H9 (cell line): ENCODE data around the gene SLC19A1. TPM values are rescaled to one million over a fixed set of nuclear protein-coding genes. Genes with fewer than 3 reads are reported as not detected.

Source experiments
- DNase-seq: peaks from one replicate; pipeline ENCODE4 v3.0.0-alpha.2; 2017
- H2AFZ ChIP-seq: one replicate; pipeline ENCODE4 v1.6.1; 2013; ENCODE audit warnings: mild to moderate bottlenecking, low read length, control low read depth, moderate library complexity
- H2AK5ac ChIP-seq: 2 replicates; pipeline ENCODE4 v1.6.1; 2013; ENCODE audit warnings: low read length, control low read depth, mixed read lengths; ENCODE audit not compliant: insufficient read length
- H2BK120ac ChIP-seq: one replicate; pipeline ENCODE4 v1.6.1; 2013; ENCODE audit warnings: low read depth, mild to moderate bottlenecking, low read length, control low read depth, inconsistent platforms; ENCODE audit not compliant: poor library complexity, severe bottlenecking
- H2BK12ac ChIP-seq: 2 replicates; pipeline ENCODE4 v1.6.1; 2013; ENCODE audit warnings: low read length, control low read depth, mixed read lengths, low read depth; ENCODE audit not compliant: insufficient read length
- H2BK15ac ChIP-seq: 2 replicates; pipeline ENCODE4 v1.6.1; 2013; ENCODE audit warnings: low read depth, low read length, control low read depth
- H2BK20ac ChIP-seq: one replicate; pipeline ENCODE4 v1.6.1; 2013; ENCODE audit warnings: low read depth, mild to moderate bottlenecking, low read length, control low read depth, inconsistent platforms; ENCODE audit not compliant: poor library complexity, severe bottlenecking
- H2BK5ac ChIP-seq: 2 replicates; pipeline ENCODE4 v1.6.1; 2013; ENCODE audit warnings: low read length, control low read depth, mixed read lengths; ENCODE audit not compliant: insufficient read length
- H3K14ac ChIP-seq: 2 replicates; pipeline ENCODE4 v1.6.1; 2013; ENCODE audit warnings: low read length, control low read depth; ENCODE audit not compliant: insufficient read depth
- H3K18ac ChIP-seq: 2 replicates; pipeline ENCODE4 v1.6.1; 2013; ENCODE audit warnings: low read depth, mild to moderate bottlenecking, mixed read lengths, low read length, control low read depth; ENCODE audit not compliant: insufficient read length
- H3K23ac ChIP-seq: 2 replicates; pipeline ENCODE4 v1.6.1; 2013; ENCODE audit warnings: low read length, control low read depth, mixed read lengths, low read depth; ENCODE audit not compliant: insufficient read length
- H3K23me2 ChIP-seq: 2 replicates; pipeline ENCODE4 v1.6.1; 2013; ENCODE audit warnings: low read depth, mild to moderate bottlenecking, mixed read lengths, low read length, control low read depth; ENCODE audit not compliant: insufficient read length, poor library complexity, severe bottlenecking
- H3K27ac ChIP-seq: 2 replicates; pipeline ENCODE4 v1.5.1; 2013; ENCODE audit warnings: low read length, control low read depth, mixed read lengths, low read depth; ENCODE audit not compliant: insufficient read length
- H3K27me3 ChIP-seq: 2 replicates; pipeline ENCODE4 v1.6.1; 2013; ENCODE audit warnings: low read length, control low read depth, inconsistent platforms; ENCODE audit not compliant: insufficient read depth
- H3K4ac ChIP-seq: 2 replicates; pipeline ENCODE4 v1.6.1; 2013; ENCODE audit warnings: low read depth, mild to moderate bottlenecking, control low read depth, inconsistent platforms, low read length, moderate library complexity
- H3K4me1 ChIP-seq: 2 replicates; pipeline ENCODE4 v1.6.1; 2013; ENCODE audit warnings: low read length, control low read depth, inconsistent platforms; ENCODE audit not compliant: insufficient read depth
- H3K4me2 ChIP-seq: 2 replicates; pipeline ENCODE4 v1.6.1; 2013; ENCODE audit warnings: low read length, control low read depth, mixed read lengths; ENCODE audit not compliant: insufficient read length, insufficient read depth
- H3K56ac ChIP-seq: 2 replicates; pipeline ENCODE4 v1.6.1; 2013; ENCODE audit warnings: low read depth, mild to moderate bottlenecking, mixed read lengths, low read length, control low read depth; ENCODE audit not compliant: insufficient read length
- H3K79me1 ChIP-seq: 2 replicates; pipeline ENCODE4 v1.6.1; 2013; ENCODE audit warnings: low read depth, mild to moderate bottlenecking, moderate library complexity, low read length, control low read depth, inconsistent platforms; ENCODE audit not compliant: insufficient read depth, poor library complexity, severe bottlenecking
- H3K79me2 ChIP-seq: 2 replicates; pipeline ENCODE4 v1.6.1; 2013; ENCODE audit warnings: low read length, control low read depth, inconsistent platforms; ENCODE audit not compliant: insufficient read depth
- H3K9ac ChIP-seq: 2 replicates; pipeline ENCODE4 v1.6.1; 2013; ENCODE audit warnings: low read length, control low read depth, mixed read lengths; ENCODE audit not compliant: insufficient read length; ENCODE audit errors: extremely low read depth
- H3K9me3 ChIP-seq: one replicate; pipeline ENCODE4 v1.6.1; 2013; ENCODE audit warnings: low read depth, low read length, inconsistent platforms; ENCODE audit not compliant: control insufficient read depth
- H3T11ph ChIP-seq: one replicate; pipeline ENCODE4 v1.6.1; 2013; ENCODE audit warnings: mild to moderate bottlenecking, low read length, control low read depth, inconsistent platforms
- H4K20me1 ChIP-seq: one replicate; pipeline ENCODE4 v1.6.1; 2013; ENCODE audit not compliant: control insufficient read depth, insufficient read length, insufficient read depth
- H4K5ac ChIP-seq: 2 replicates; pipeline ENCODE4 v1.6.1; 2013; ENCODE audit warnings: low read depth, mild to moderate bottlenecking, mixed read lengths, low read length, control low read depth; ENCODE audit not compliant: insufficient read length
- H4K8ac ChIP-seq: replicated peaks from 2 replicates; pipeline ENCODE4 v1.6.1; 2013; ENCODE audit warnings: low read length, control low read depth, mixed read lengths, low read depth; ENCODE audit not compliant: insufficient read length
- H4K91ac ChIP-seq: 2 replicates; pipeline ENCODE4 v1.6.1; 2013; ENCODE audit warnings: low read depth, mild to moderate bottlenecking, moderate library complexity, mixed read lengths, low read length, control low read depth; ENCODE audit not compliant: insufficient read length
- H3K27ac Mint-ChIP-seq, 3 experiments: 2 replicates in 2 of 3; 3 replicates in 1 of 3; pipeline ENCODE4 v1.8.0; 2020 to 2021; ENCODE audit warnings: mixed read lengths in 3 of 3, mild to moderate bottlenecking in 1 of 3, moderate library complexity in 1 of 3
- H3K27me3 Mint-ChIP-seq: 2 replicates; pipeline ENCODE4 v1.8.0; 2021; ENCODE audit warnings: low read depth, mild to moderate bottlenecking, moderate library complexity, mixed read lengths
- H3K36me3 Mint-ChIP-seq, 3 experiments: 2 replicates in 2 of 3; 3 replicates in 1 of 3; pipeline ENCODE4 v1.8.0; 2020 to 2021; ENCODE audit warnings: low read depth in 3 of 3, mixed read lengths in 3 of 3; ENCODE audit not compliant: insufficient read depth in 1 of 3
- H3K4me1 Mint-ChIP-seq, 2 experiments: 2 replicates each; pipeline ENCODE4 v1.8.0; 2020; ENCODE audit warnings: mixed read lengths in 2 of 2
- H3K4me3 Mint-ChIP-seq, 2 experiments: 2 replicates in 1 of 2; 3 replicates in 1 of 2; pipeline ENCODE4 v1.8.0; 2020 to 2021; ENCODE audit warnings: mild to moderate bottlenecking in 2 of 2, mixed read lengths in 2 of 2, moderate library complexity in 1 of 2
- H3K9me3 Mint-ChIP-seq, 2 experiments: 2 replicates in 1 of 2; 3 replicates in 1 of 2; pipeline ENCODE4 v1.8.0; 2020; ENCODE audit warnings: mild to moderate bottlenecking in 2 of 2, mixed read lengths in 2 of 2, moderate library complexity in 1 of 2
- WGBS: extraction: QIAGEN DNeasy Blood & Tissue Kit; methylation state at CpG from one replicate; pipeline ENCODE4 v1.1.7; 2013; ENCODE audit warnings: missing lambda C conversion rate, low lambda C conversion rate, mixed read lengths; ENCODE audit not compliant: insufficient read length; ENCODE audit errors: extremely low coverage; 5-methylcytosine and 5-hydroxymethylcytosine counted together
- total RNA-seq: library from RNA; stranded (reverse); gene quantifications from 2 replicates; pipeline ENCODE4 v1.2.1, GENCODE V29; 2021
- TF ChIP-seq, protein P1 (sequence below): fragments of 200-600 bp; sonication (generic); conservative IDR thresholded peaks from 3 replicates; pipeline ENCODE4 v1.8.0; 2021; ENCODE audit warnings: antibody characterized with exemption, mild to moderate bottlenecking

The SLC19A1 gene
- total RNA-seq, 1 experiment from 2014 or later: 32.4 TPM

DNA sequence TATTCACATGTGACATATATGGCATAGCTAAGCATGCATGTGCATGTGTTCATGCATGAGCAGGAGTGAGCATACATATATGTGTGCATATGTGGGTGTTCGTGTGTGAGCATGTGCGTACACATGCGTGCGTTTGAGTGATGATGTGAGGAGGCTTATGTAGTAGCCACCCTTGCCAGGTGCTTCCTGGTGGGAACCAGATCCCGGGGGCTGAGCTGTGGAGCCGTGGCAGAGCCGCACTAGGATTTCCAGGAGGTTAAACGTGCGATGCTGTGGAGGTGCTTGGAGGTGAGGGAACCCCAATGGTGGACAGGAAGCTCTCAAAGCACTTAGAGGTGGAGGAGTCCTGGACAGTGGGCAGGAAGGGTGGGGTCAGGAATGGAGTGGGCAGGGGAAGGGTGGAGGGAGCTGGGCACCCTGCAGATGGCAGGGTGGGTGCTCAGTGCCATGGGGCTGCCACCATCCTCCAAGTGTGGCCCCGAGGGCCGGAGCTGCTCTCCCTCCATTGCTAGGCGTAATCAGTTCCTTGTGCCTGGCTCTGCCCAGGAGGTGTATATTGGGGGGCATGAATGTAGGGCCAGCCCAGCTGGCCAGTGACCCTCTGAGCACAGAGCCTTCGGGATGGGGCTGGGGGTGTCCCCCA is 88.8 kb downstream of the SLC19A1 start:
- Histone ChIP-seq H2BK120ac (no peak overlapping the region), H3K4me1 (no peaks in the 10 kb centered on the region), H2BK15ac (no peak overlapping the region), H3K27me3 (no peaks in the 10 kb centered on the region), H2AFZ (no peak overlapping the region), H3K79me1 (peaks cover 2% of the 10 kb centered on the region), H3K4ac (no peak overlapping the region), H4K91ac (no peak overlapping the region), H2AK5ac (no peak overlapping the region), H4K8ac (no peak overlapping the region), H2BK5ac (no peak overlapping the region), H3K4me2 (no peak overlapping the region), H3K79me2 (peaks cover 10% of the 10 kb centered on the region; the same call in 1 of the 2 replicates), H4K5ac (no peak overlapping the region), H3K23me2 (no peaks in the 10 kb centered on the region), H2BK20ac (no peak overlapping the region), H3K27ac (no peak overlapping the region), H3K23ac (no peak overlapping the region), H3K18ac (no peak overlapping the region), H4K20me1 (no peaks in the 10 kb centered on the region), H3K9me3 (no peaks in the 10 kb centered on the region), H2BK12ac (no peak overlapping the region), H3K56ac (no peak overlapping the region), H3T11ph (no peak overlapping the region), H3K9ac (no peak overlapping the region), H3K14ac (no peak overlapping the region)
- Mint-ChIP-seq H3K4me3 (no peak overlapping the region; a peak in 1 of 5 replicates), H3K9me3 (no peaks in the 10 kb centered on the region; a peak in 2 of 5 replicates), H3K4me1 (peaks cover 6% of the 10 kb centered on the region in 2 experiments; a peak in 3 of 4 replicates), H3K36me3 (peaks cover 5 to 18% (median 13%) of the 10 kb centered on the region in 3 experiments), H3K27ac (peak overlapping the region; percentile 17 to 99 (median 40)), H3K27me3 (no peaks in the 10 kb centered on the region)
- no peak for DNase-seq
- TF ChIP-seq, protein P1, sequence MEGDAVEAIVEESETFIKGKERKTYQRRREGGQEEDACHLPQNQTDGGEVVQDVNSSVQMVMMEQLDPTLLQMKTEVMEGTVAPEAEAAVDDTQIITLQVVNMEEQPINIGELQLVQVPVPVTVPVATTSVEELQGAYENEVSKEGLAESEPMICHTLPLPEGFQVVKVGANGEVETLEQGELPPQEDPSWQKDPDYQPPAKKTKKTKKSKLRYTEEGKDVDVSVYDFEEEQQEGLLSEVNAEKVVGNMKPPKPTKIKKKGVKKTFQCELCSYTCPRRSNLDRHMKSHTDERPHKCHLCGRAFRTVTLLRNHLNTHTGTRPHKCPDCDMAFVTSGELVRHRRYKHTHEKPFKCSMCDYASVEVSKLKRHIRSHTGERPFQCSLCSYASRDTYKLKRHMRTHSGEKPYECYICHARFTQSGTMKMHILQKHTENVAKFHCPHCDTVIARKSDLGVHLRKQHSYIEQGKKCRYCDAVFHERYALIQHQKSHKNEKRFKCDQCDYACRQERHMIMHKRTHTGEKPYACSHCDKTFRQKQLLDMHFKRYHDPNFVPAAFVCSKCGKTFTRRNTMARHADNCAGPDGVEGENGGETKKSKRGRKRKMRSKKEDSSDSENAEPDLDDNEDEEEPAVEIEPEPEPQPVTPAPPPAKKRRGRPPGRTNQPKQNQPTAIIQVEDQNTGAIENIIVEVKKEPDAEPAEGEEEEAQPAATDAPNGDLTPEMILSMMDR: no peak
- WGBS: no CpG with 5 or more reads among the region's 13 CpGs
